GM20000 (cell line): ENCODE data around the gene UBC.

Experiments used
- DNase-seq: peaks from one replicate; pipeline ENCODE4 v3.0.0; 2012; ENCODE audit warnings: low spot score
- CTCF ChIP-seq: IDR thresholded peaks from 2 replicates; pipeline ENCODE4 v1.5.1; 2012; ENCODE audit warnings: mild to moderate bottlenecking, control low read depth; ENCODE audit errors: extremely low read depth, missing control alignments

Gene UBC

GRCh38 chr12:124868252-124869058 lies 46.0 kb downstream of the UBC start:
- TF ChIP-seq CTCF, result no peak

DNA sequence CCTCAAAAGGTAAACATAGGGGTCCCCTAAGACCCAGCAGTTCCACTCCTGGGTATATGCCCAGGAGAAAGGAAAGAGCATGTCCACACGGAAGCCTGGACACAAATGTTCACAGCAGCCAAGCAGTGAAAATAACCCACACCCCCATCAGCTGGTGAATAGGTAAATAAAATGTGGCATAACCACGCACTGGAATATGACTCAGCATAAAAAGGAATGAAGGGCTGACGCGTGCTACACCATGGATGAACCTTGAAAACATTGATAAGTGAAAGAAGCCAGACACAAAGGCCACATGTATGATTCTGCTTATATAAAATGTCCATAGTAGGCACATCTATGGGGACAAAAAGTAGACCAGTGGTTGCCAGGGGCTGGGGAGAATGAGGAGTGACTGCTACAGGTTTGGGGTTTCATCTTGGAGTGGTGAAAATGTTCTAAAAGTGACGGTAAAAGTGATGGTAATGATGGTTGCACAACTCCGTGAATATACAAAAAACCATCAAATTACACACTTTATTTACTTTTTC lies 47.0 kb downstream of the UBC start:
- no peak for TF ChIP-seq CTCF
- DNase-seq, result no peak

More at GRCh38 chr12:124868252-124869058, 46.0 kb downstream of the UBC start:
- DNase-seq, result no peak

DNA sequence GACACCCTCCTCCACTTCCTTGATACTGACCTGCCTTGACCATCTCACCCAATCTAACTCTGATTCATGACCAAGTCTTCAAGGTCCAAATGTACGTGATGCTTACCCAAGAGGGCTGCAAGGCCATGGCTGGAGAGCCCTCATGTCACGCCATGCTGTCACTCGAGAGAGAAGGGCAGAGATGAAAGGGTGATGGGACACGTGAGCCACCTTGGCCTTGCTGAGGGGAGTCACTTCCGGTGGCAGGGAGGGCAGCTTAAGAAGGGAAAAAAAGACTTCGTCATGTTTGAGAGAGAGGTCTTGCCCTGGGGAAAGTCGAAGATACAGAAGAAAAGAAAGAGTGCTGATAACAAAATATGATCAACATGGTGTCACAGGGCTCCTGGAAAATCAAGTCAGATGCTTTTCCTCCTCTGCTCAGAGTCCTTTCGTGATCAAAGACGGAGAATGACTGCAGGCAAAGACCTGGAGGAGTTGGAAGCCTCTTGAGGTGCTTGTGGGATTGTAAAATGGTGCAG lies 47.5 kb downstream of the UBC start:
- TF ChIP-seq CTCF, result no peak
- no peak for DNase-seq

DNA sequence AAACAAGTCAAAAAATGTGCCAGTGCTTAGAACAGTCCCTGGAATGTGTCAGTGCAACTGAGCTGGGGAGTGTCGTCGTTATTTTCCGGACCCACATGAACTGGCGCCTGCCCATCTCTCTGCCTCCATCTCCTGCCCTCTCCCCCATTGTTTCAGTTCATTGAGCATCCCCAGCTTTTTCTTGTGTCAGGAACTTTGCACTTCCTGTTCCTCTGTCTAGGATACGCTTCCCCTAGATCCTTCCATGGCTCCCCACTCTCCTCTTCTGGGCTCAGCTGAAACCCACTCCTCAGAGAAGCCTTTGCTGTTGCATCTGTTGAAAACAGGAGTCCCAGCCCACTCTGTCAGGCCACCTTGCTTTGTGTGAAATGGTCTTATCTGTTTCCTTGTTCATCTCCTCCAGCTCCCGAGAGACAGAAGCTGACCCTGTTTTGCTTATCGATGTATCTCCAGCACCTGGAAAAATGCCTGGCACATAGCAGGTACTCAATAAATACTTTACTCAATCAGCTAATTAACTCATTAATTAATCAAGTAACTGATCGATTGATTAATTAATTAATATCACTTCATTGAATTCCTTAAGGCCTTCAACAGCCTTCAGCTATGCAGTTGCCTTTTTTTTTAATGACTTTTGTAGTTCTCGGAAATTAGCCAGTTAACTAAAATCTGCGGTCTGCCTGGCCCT lies 48.1 kb downstream of the UBC start:
- TF ChIP-seq CTCF, result no peak
- no peak for DNase-seq

GRCh38 chr12:124865728-124866127 lies 48.7 kb downstream of the UBC start:
- no peak for TF ChIP-seq CTCF
- DNase-seq, result no peak

DNA sequence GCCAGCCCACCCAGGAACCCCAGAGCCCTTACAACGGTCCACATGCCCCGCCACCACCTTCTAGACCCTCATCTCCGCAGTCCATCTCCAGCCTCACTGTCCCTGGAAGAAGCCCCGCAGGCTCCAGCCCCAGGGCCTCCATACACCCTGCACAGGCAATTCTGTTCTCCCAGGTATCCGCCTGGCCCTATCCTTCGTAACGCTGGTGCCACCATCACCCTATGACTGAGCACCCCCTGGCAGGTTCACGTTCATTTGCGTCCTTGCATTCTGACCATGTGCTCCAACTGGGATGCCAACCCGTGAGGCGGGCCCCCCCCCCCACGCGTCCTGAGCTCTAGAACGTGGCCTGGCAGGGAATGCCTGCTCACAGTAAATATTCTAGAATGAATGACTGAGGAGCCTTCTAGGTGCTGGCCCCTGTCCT lies 50.1 kb downstream of the UBC start:
- no peak for DNase-seq
- TF ChIP-seq CTCF, result no peak
